ENCODE measurements around the gene FILIP1L. TPM values are rescaled to one million over a fixed set of nuclear protein-coding genes. Genes with fewer than 3 reads are reported as not detected.

Gene FILIP1L
- total RNA-seq, 1 experiment from 2014 or later, result 0.17 TPM

GRCh38 chr3:99851955-99852354 lies 262.3 kb downstream of the FILIP1L start:
- ChIA-PET POLR2A (no interaction called here), RAD21 (ENCODE audit: low non-redundant PET in 1 of 2, low total read pairs in 2 of 2, uncharacterized antibody in 2 of 2, unreplicated experiment in 2 of 2) (no interaction called here), CTCF (no interaction called here)
- Histone ChIP-seq H3K36me3 (ENCODE audit: control insufficient read depth in 1 of 2, insufficient read depth in 2 of 2, low read length in 2 of 2) (no peaks in the 10 kb centered on the region), H2AFZ (ENCODE audit: low read depth, low read length, poor library complexity, severe bottlenecking) (no peak overlapping the region), H3K79me2 (ENCODE audit: insufficient read depth, low read length) (peaks cover 51% of the 10 kb centered on the region), H4K20me1 (ENCODE audit: insufficient read depth) (0 out of 2 replicates have a peak, but pooled peaks cover 3% of the 10 kb centered on the region), H3K9me2 (ENCODE audit: insufficient read depth) (no peaks in the 10 kb centered on the region), H3K9me3 (ENCODE audit: control insufficient read depth in 1 of 2, insufficient read depth in 1 of 2, low read depth in 1 of 2, low read length in 2 of 2) (no peaks in the 10 kb centered on the region), H3K27ac (ENCODE audit: low read depth, low read length) (no peak overlapping the region), H3K27me3 (ENCODE audit: insufficient read depth, low read length) (no peaks in the 10 kb centered on the region), H3K9ac (ENCODE audit: low read length) (no peak overlapping the region), H3K4me3 (replicated peaks in 1 of 2; ENCODE audit: low read depth in 1 of 2, low read length in 2 of 2) (no peak overlapping the region), H3K4me2 (ENCODE audit: low read length) (no peak overlapping the region), H3K4me1 (ENCODE audit: control insufficient read depth in 1 of 2, insufficient read depth in 2 of 2, low read length in 2 of 2) (no peaks in the 10 kb centered on the region)
- no peak for TF ChIP-seq CTCF (IDR thresholded peaks at IDR 0.05 in 2 of 3, conservative IDR thresholded peaks at IDR 0.05 in 1 of 3; ENCODE audit: borderline replicate concordance in 1 of 3, insufficient read depth in 1 of 3, low read depth in 2 of 3, low read length in 2 of 3)
- TF ChIP-seq JUND (IDR thresholded peaks at IDR 0.05), result no peak
- TF ChIP-seq CEBPB (IDR thresholded peaks at IDR 0.05; ENCODE audit: low read depth), result no peak
- no peak for TF ChIP-seq SRF (IDR thresholded peaks at IDR 0.05; ENCODE audit: low read depth)
- no peak for TF ChIP-seq SIN3A (IDR thresholded peaks at IDR 0.05; ENCODE audit: low read depth)
- TF ChIP-seq FOSL1 (IDR thresholded peaks at IDR 0.05; ENCODE audit: low read depth), result no peak
- TF ChIP-seq EGR1 (IDR thresholded peaks at IDR 0.05; ENCODE audit: low read depth), result no peak
- no peak for TF ChIP-seq POLR2A (IDR thresholded peaks at IDR 0.05; ENCODE audit: borderline replicate concordance, extremely low read depth, insufficient read depth, insufficient read length)
- TF ChIP-seq REST (IDR thresholded peaks at IDR 0.05; ENCODE audit: low read depth), result no peak
- no peak for TF ChIP-seq YY1 (IDR thresholded peaks at IDR 0.05; ENCODE audit: extremely low read depth, insufficient replicate concordance, low read depth, low read length)
- TF ChIP-seq POLR2AphosphoS5 (IDR thresholded peaks at IDR 0.05; ENCODE audit: low read depth, low read length), result no peak
- no peak for TF ChIP-seq ATF3 (IDR thresholded peaks at IDR 0.05)
- TF ChIP-seq EZH2 (IDR thresholded peaks at IDR 0.05), result no peak
- no peak for TF ChIP-seq TCF7L2 (IDR thresholded peaks at IDR 0.05; ENCODE audit: borderline replicate concordance, extremely low read depth, insufficient read depth, insufficient read length)
- TF ChIP-seq ELF1 (IDR thresholded peaks at IDR 0.05; ENCODE audit: borderline replicate concordance, low read depth), result no peak
- TF ChIP-seq MAX (IDR thresholded peaks at IDR 0.05), result no peak
- DNase-seq (ENCODE audit: low read depth, low spot score), result no peak
- intact Hi-C loops (cut with micrococcal nuclease), result no loop called here
- ATAC-seq, result no peak
- no TSS peak for BruUV-seq (replicated peaks)

All from HCT116 (cell line).